GM19395 (cell line): Measurements from ENCODE around the gene COQ2.

ENCODE experiments used
- ATAC-seq: cut with Tn5 transposase; IDR thresholded peaks from one replicate; pipeline ENCODE4 v1.9.1; 2021; ENCODE audit warnings: mild to moderate bottlenecking, moderate library complexity; ENCODE audit not compliant: unreplicated experiment

The COQ2 gene

GRCh38 chr4:83219344-83220331 is 65.0 kb downstream of the COQ2 start:
- peak; percentile 21 for ATAC-seq

GRCh38 chr4:83217721-83218522 is 66.7 kb downstream of the COQ2 start:
- ATAC-seq, result peak; percentile 79

- no peak for ATAC-seq
Observed at GRCh38 chr4:83216959-83217683, 67.5 kb downstream of the COQ2 start.

DNA sequence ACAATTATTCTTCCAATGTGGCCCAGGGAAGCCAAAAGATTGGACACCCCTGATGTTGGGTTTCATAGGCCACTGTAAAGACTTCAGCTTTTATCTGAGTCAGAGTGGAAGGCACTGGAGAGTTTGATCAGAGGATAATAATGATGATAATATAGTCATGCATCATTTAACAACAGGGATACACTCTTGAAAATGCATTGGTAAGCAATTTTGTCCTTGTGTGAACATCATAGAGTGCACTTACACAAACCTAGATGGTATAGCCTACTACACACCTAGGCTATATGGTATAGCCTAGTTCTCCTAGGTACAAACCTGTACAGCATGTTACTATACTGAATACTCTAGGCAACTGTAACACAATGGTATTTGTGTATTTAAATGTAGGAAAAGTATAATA is 70.5 kb downstream of the COQ2 start:
- no peak for ATAC-seq
